Esophagus squamous epithelium (tissue), 4 donors: ENCODE data around the gene BNIP2.

Source experiments
- POLR2A ChIP-seq, 4 donors: fragments of 450-650 bp; IDR thresholded peaks; one replicate each; pipeline ENCODE4 v1.6.1; 2017; ENCODE audit warnings: antibody characterized with exemption in 4 of 4, mild to moderate bottlenecking in 4 of 4, moderate library complexity in 3 of 4
- TF ChIP-seq, protein P1 (sequence below), 6 experiments: fragments of 450-650 bp in 4 of 6; fragments of 200-600 bp in 2 of 6; sonication (generic) in 2 of 6; IDR thresholded peaks; one replicate each; pipeline ENCODE4 v1.5.1; 2016 to 2019; ENCODE audit warnings: antibody characterized with exemption in 6 of 6, mild to moderate bottlenecking in 4 of 6, moderate library complexity in 4 of 6

DNA sequence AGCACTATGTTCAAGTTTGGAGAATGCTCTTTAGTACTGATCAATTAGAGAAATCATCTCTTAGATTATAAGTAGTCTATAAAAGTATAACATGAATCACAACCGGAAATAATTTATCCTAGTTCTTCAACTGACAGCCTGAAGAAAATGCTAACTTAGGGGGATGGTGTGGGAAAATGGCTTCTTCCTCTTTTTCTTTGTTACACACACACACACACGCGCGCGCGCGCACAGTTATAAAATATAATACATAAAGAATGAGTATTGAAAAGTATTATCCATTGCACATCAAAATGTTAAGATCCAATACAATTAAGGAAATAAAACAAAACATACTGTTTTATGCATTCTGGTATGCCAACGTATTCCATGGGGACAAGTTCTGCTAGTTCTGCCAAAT, 20.6 kb downstream of the BNIP2 start:
- TF ChIP-seq, protein P1, sequence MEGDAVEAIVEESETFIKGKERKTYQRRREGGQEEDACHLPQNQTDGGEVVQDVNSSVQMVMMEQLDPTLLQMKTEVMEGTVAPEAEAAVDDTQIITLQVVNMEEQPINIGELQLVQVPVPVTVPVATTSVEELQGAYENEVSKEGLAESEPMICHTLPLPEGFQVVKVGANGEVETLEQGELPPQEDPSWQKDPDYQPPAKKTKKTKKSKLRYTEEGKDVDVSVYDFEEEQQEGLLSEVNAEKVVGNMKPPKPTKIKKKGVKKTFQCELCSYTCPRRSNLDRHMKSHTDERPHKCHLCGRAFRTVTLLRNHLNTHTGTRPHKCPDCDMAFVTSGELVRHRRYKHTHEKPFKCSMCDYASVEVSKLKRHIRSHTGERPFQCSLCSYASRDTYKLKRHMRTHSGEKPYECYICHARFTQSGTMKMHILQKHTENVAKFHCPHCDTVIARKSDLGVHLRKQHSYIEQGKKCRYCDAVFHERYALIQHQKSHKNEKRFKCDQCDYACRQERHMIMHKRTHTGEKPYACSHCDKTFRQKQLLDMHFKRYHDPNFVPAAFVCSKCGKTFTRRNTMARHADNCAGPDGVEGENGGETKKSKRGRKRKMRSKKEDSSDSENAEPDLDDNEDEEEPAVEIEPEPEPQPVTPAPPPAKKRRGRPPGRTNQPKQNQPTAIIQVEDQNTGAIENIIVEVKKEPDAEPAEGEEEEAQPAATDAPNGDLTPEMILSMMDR (IDR thresholded peaks at IDR 0.05), result no peak
- TF ChIP-seq POLR2A (IDR thresholded peaks at IDR 0.05), result no peak
